ENCODE data around the gene HTR1A. TPM values are rescaled to one million over a fixed set of nuclear protein-coding genes. Genes with fewer than 3 reads are reported as not detected.

HTR1A gene
- total RNA-seq, 6 experiments from 2014 or later = 0.18 TPM; not detected in 5

DNA sequence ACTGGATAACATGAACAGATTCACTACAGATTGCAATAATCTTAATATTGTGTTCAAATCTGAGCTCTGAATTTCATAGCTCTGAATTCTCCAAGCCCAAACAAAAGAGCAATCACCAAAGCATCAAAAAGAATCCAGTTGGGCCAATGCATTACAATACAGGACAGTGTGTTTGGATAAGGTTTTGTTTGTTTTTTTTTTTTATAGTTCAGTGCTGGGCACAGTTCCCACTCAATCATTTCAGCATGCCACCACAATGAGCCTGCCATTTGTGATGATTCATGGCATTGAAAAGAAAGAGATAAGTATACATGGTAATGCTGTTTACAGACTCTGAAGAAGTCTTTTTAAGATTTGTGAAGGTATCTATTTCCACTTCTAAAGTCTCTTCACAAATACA, 1.7 kb upstream of the HTR1A start:
- intact Hi-C loops (cut with DNase I) = loop anchor here in 1 of 2 donors (5.0 kb wide), 1 partner anchor 562 kb away; no protein-coding TSS in a partner anchor
- TF ChIP-seq CTCF (IDR thresholded peaks at IDR 0.05) = no peak
- peaks cover 0 to 7% of the 10 kb centered on the region in 2 donors for H3K27me3 ChIP-seq
- H3K27ac ChIP-seq = no peak overlapping the region
- no peak overlapping the region for H3K4me3 ChIP-seq
- ATAC-seq = no peak
- DNase-seq = no peak
- no peaks in the 10 kb centered on the region for H3K9me3 ChIP-seq
- no peaks in the 10 kb centered on the region for H3K36me3 ChIP-seq
- peaks cover 0 to 2% (median 0%) of the 10 kb centered on the region in 4 donors for H3K4me1 ChIP-seq

GRCh38 chr5:63963080-63963735, 963 bp upstream of the HTR1A start:
- peak in 1 of 3 donors; percentile 56 for DNase-seq

GRCh38 chr5:63961598-63962161, 565 bp downstream of the HTR1A start:
- Histone ChIP-seq H3K4me1 (no peaks in the 10 kb centered on the region), H3K9me3 (no peaks in the 10 kb centered on the region), H3K27ac (no peak overlapping the region), H3K36me3 (no peaks in the 10 kb centered on the region), H3K27me3 (peaks cover 0 to 7% of the 10 kb centered on the region in 2 donors), H3K4me3 (no peak overlapping the region)
- DNase-seq = peak in 1 of 3 donors; percentile 16
- ATAC-seq = peak in 1 of 4 donors; percentile 13
- TF ChIP-seq CTCF (IDR thresholded peaks at IDR 0.05) (no peak), POLR2A (IDR thresholded peaks at IDR 0.05) (no peak)
- 0% methylated on average over 3 of the region's 34 CpGs for WGBS (ENCODE audit: insufficient coverage, low coverage, low lambda C conversion rate, missing lambda C conversion rate)
- intact Hi-C loops (cut with DNase I) = loop anchor here in 1 of 2 donors (5.0 kb wide), 1 partner anchor 559 kb away; no protein-coding TSS in a partner anchor

More at GRCh38 chr5:63963080-63963735, 963 bp upstream of the HTR1A start:
- TF ChIP-seq CTCF (IDR thresholded peaks at IDR 0.05) = peak; percentile 45 to 76 (median 66)
- TF ChIP-seq POLR2A (IDR thresholded peaks at IDR 0.05) = no peak
- intact Hi-C loops (cut with DNase I) = loop anchor here in 1 of 2 donors (5.0 kb wide), 1 partner anchor 561 kb away; no protein-coding TSS in a partner anchor
- H3K4me3 ChIP-seq = no peak overlapping the region
- peaks cover 0 to 2% (median 0%) of the 10 kb centered on the region in 4 donors for H3K4me1 ChIP-seq
- H3K36me3 ChIP-seq = no peaks in the 10 kb centered on the region
- H3K9me3 ChIP-seq = no peaks in the 10 kb centered on the region
- ATAC-seq = peak; percentile 79 to 85 (median 82)
- H3K27me3 ChIP-seq = peaks cover 0 to 7% of the 10 kb centered on the region in 2 donors
- 21% methylated on average over 6 of the region's 6 CpGs for WGBS (ENCODE audit: insufficient coverage, low coverage, low lambda C conversion rate, missing lambda C conversion rate)
- no peak overlapping the region for H3K27ac ChIP-seq

DNA sequence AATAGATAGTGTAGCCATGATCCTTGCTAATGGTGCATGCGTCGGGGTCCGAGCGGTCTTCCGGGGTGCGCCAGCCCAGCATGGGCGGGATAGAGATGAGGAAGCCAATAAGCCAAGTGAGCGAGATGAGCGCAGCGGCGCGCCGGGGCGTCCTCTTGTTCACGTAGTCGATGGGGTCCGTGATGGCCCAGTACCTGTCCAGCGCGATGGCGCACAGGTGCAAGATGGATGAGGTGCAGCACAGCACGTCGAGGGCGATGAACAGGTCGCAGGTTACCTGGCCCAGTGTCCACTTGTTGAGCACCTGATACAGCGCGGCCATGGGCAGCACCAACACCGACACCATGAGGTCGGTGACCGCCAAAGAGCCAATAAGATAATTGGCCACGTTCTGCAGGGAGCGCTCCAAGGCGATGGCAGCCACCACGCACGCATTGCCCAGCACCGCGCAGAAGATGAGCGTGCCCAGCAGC, 1.1 kb downstream of the HTR1A start:
- intact Hi-C loops (cut with DNase I) = loop anchor here in 1 of 2 donors (5.0 kb wide), 1 partner anchor 559 kb away; no protein-coding TSS in a partner anchor
- H3K36me3 ChIP-seq = no peaks in the 10 kb centered on the region
- H3K4me3 ChIP-seq = no peak overlapping the region
- H3K9me3 ChIP-seq = no peaks in the 10 kb centered on the region
- no peak overlapping the region for H3K27ac ChIP-seq
- WGBS (ENCODE audit: insufficient coverage, low coverage, low lambda C conversion rate, missing lambda C conversion rate) = 3% methylated on average over 17 of the region's 37 CpGs
- H3K27me3 ChIP-seq = peaks cover 0 to 7% of the 10 kb centered on the region in 2 donors
- no peak for ATAC-seq
- DNase-seq = peak in 2 of 3 donors; percentile 11 to 52
- TF ChIP-seq CTCF (IDR thresholded peaks at IDR 0.05) (no peak), POLR2A (IDR thresholded peaks at IDR 0.05) (no peak)
- no peaks in the 10 kb centered on the region for H3K4me1 ChIP-seq
